Activated CD4-positive, alpha-beta T cell treated with anti-CD3 and anti-CD28 coated beads for 36 hours (primary cell): Measurements from ENCODE around the gene SNCG. TPM values are rescaled to one million over a fixed set of nuclear protein-coding genes. Genes with fewer than 3 reads are reported as not detected.
A peak's percentile ranks its signal among the peaks of the same experiment; 100 is the strongest.
"Not testable (repeated sequence)": the region's sequence is repeated elsewhere in the genome, so short reads cannot be mapped to it uniquely, and the experiment has no call there.

Experiments used
- ATAC-seq: fragments of 200-7000 bp; cut with Tn5 transposase; one replicate; pipeline ENCODE4 v1.10.0; 2021; ENCODE audit warnings: mild to moderate bottlenecking, moderate library complexity
- CTCF ChIA-PET: fragments of 350-600 bp; sonication (Branson Sonifier 250); formaldehyde crosslinking; loops from one replicate; lab custom pipeline; 2021; ENCODE audit warnings: antibody characterized with exemption; lab: Charles Lee
- POLR2A ChIA-PET: fragments of 350-600 bp; sonication (Branson Sonifier 250); formaldehyde crosslinking; loops from one replicate; lab custom pipeline; 2021; ENCODE audit warnings: antibody characterized with exemption, inconsistent platforms; lab: Charles Lee
- DNase-seq: peaks from one replicate; pipeline ENCODE4 v3.0.0-alpha.2; 2020
- H3K27ac Mint-ChIP-seq: one replicate; pipeline ENCODE4 v1.8.0; 2021; ENCODE audit warnings: mixed read lengths
- H3K27me3 Mint-ChIP-seq: one replicate; pipeline ENCODE4 v1.8.0; 2021; ENCODE audit warnings: mixed read lengths
- H3K36me3 Mint-ChIP-seq: one replicate; pipeline ENCODE4 v1.8.0; 2021; ENCODE audit warnings: low read depth, mixed read lengths
- H3K4me1 Mint-ChIP-seq: one replicate; pipeline ENCODE4 v1.8.0; 2021; ENCODE audit warnings: mixed read lengths
- H3K4me3 Mint-ChIP-seq: one replicate; pipeline ENCODE4 v1.8.0; 2021; ENCODE audit warnings: mild to moderate bottlenecking, moderate library complexity, mixed read lengths
- H3K9me3 Mint-ChIP-seq: one replicate; pipeline ENCODE4 v1.8.0; 2021; ENCODE audit warnings: low read depth, mixed read lengths
- intact Hi-C, 2 experiments: fragments of 100-400 bp; cut with DNase I in 1 of 2; cut with micrococcal nuclease in 1 of 2; formaldehyde crosslinking; loops; one replicate each; pipeline versions ENCODE4 v1.14.2 to v1.15.1; 2022 to 2024; cut with DNase I, micrococcal nuclease
- total RNA-seq, 2 experiments: library from RNA; stranded (reverse); gene quantifications; one replicate each; pipeline ENCODE4 v1.2.3, GENCODE V29; 2021

SNCG gene
- not detected for total RNA-seq

- CTCF ChIA-PET, result interaction anchor here (1.1 to 3.6 kb wide), 2 partner anchors 11 to 19 kb away, joined by 3 to 19 read pairs; no protein-coding TSS in a partner anchor
- H3K27me3 Mint-ChIP-seq, result no peaks in the 10 kb centered on the region
Measured at GRCh38 chr10:86958116-86958900, at the start of gene SNCG. TSS of gene SNCG (plus strand) at chr10:86958599. CDS start at chr10:86958698, 99 bp downstream.

GRCh38 chr10:86914734-86915133 lies 43.7 kb upstream of the SNCG start:
- Mint-ChIP-seq H3K36me3 (peaks cover 10% of the 10 kb centered on the region), H3K4me1 (no peaks in the 10 kb centered on the region), H3K27ac (no peak overlapping the region), H3K9me3 (no peaks in the 10 kb centered on the region), H3K4me3 (no peak overlapping the region), H3K27me3 (no peaks in the 10 kb centered on the region)
- POLR2A ChIA-PET, result no interaction called here
- CTCF ChIA-PET, result interaction anchor here (0.5 kb wide), 1 partner anchor 139 kb away, joined by 4 read pairs; no protein-coding TSS in a partner anchor
- intact Hi-C loops, result no loop called here
- DNase-seq (no peak), ATAC-seq (no peak)

More at GRCh38 chr10:86958116-86958900, at the start of gene SNCG:
- ATAC-seq, result no peak
- H3K9me3 Mint-ChIP-seq, result no peaks in the 10 kb centered on the region
- POLR2A ChIA-PET, result no interaction called here
- DNase-seq, result peak; percentile 5
- intact Hi-C loops, result no loop called here
- no peaks in the 10 kb centered on the region for H3K36me3 Mint-ChIP-seq
- H3K27ac Mint-ChIP-seq, result no peak within 1 kb of the TSS
- H3K4me1 Mint-ChIP-seq, result no peaks in the 10 kb centered on the region
- H3K4me3 Mint-ChIP-seq, result no peak within 1 kb of the TSS

- Mint-ChIP-seq H3K4me3 (no peak overlapping the region), H3K9me3 (no peaks in the 10 kb centered on the region), H3K27me3 (no peaks in the 10 kb centered on the region), H3K4me1 (no peaks in the 10 kb centered on the region), H3K27ac (no peak overlapping the region), H3K36me3 (peaks cover 11% of the 10 kb centered on the region)
- ATAC-seq, result no peak
- ChIA-PET POLR2A (no interaction called here), CTCF (interaction anchor here (1.1 to 2.7 kb wide), 3 partner anchors 8 to 19 kb away, joined by 4 to 11 read pairs (median 4); no protein-coding TSS in a partner anchor)
- DNase-seq, result no peak
- intact Hi-C loops, result no loop called here
Measured at GRCh38 chr10:86918022-86918471, 40.4 kb upstream of the SNCG start.

- Mint-ChIP-seq H3K36me3 (peaks cover 5% of the 10 kb centered on the region), H3K27ac (no peak overlapping the region), H3K4me1 (no peaks in the 10 kb centered on the region), H3K9me3 (no peaks in the 10 kb centered on the region), H3K27me3 (no peaks in the 10 kb centered on the region), H3K4me3 (no peak overlapping the region)
- intact Hi-C loops, result no loop called here
- CTCF ChIA-PET, result no interaction called here
- no peak for DNase-seq
- no peak for ATAC-seq
- POLR2A ChIA-PET, result no interaction called here
Measured at GRCh38 chr10:86922553-86922961, 35.8 kb upstream of the SNCG start.

GRCh38 chr10:86929468-86930380 lies 28.7 kb upstream of the SNCG start:
- Mint-ChIP-seq H3K36me3 (peaks cover 2% of the 10 kb centered on the region), H3K27ac (no peak overlapping the region), H3K4me1 (no peaks in the 10 kb centered on the region), H3K27me3 (no peaks in the 10 kb centered on the region), H3K9me3 (no peaks in the 10 kb centered on the region), H3K4me3 (no peak overlapping the region)
- ChIA-PET POLR2A (no interaction called here), CTCF (interaction anchor here (0.6 kb wide), 1 partner anchor 236 kb away, joined by 4 read pairs; no protein-coding TSS in a partner anchor)
- no peak for DNase-seq
- intact Hi-C loops, result no loop called here
- no peak for ATAC-seq

- Mint-ChIP-seq H3K27me3 (no peaks in the 10 kb centered on the region), H3K9me3 (no peaks in the 10 kb centered on the region), H3K4me1 (no peaks in the 10 kb centered on the region), H3K27ac (no peak overlapping the region), H3K4me3 (no peak overlapping the region), H3K36me3 (peaks cover 2% of the 10 kb centered on the region)
- ChIA-PET POLR2A (no interaction called here), CTCF (interaction anchor here (0.7 to 1.0 kb wide), 2 partner anchors 32 to 44 kb away, joined by 3 read pairs; no protein-coding TSS in a partner anchor)
- DNase-seq (no peak), ATAC-seq (no peak)
- intact Hi-C loops, result no loop called here
Measured at GRCh38 chr10:86931872-86932271, 26.5 kb upstream of the SNCG start.

- H3K36me3 Mint-ChIP-seq, result peaks cover 2% of the 10 kb centered on the region
- no peaks in the 10 kb centered on the region for H3K9me3 Mint-ChIP-seq
- no peaks in the 10 kb centered on the region for H3K27me3 Mint-ChIP-seq
- intact Hi-C loops, result no loop called here
- ATAC-seq (no peak), DNase-seq (no peak)
- H3K4me3 Mint-ChIP-seq, result no peak overlapping the region
- H3K27ac Mint-ChIP-seq, result no peak overlapping the region
- H3K4me1 Mint-ChIP-seq, result no peaks in the 10 kb centered on the region
- CTCF ChIA-PET, result interaction anchor here (1.0 kb wide), 1 partner anchor 31 kb away, joined by 3 read pairs; no protein-coding TSS in a partner anchor
- POLR2A ChIA-PET, result no interaction called here
Measured at GRCh38 chr10:86932674-86933073, 25.7 kb upstream of the SNCG start.

GRCh38 chr10:86934162-86934711 lies 24.2 kb upstream of the SNCG start:
- H3K4me3 Mint-ChIP-seq, DNase-seq, H3K27ac Mint-ChIP-seq, H3K4me1 Mint-ChIP-seq, H3K9me3 Mint-ChIP-seq, intact Hi-C loops, POLR2A ChIA-PET, ATAC-seq, CTCF ChIA-PET, H3K27me3 Mint-ChIP-seq, H3K36me3 Mint-ChIP-seq: not testable (repeated sequence)

- no peak for ATAC-seq
- Mint-ChIP-seq H3K9me3 (no peaks in the 10 kb centered on the region), H3K27ac (no peak overlapping the region), H3K4me1 (no peaks in the 10 kb centered on the region), H3K4me3 (no peak overlapping the region), H3K36me3 (no peaks in the 10 kb centered on the region), H3K27me3 (no peaks in the 10 kb centered on the region)
- intact Hi-C loops, result no loop called here
- ChIA-PET POLR2A (interaction anchor here (0.6 kb wide), 1 partner anchor 27 kb away, joined by 3 read pairs; no protein-coding TSS in a partner anchor), CTCF (interaction anchor here (0.6 to 3.0 kb wide), 11 partner anchors 10 to 1691 kb away, joined by 3 to 18 read pairs (median 3); no protein-coding TSS in a partner anchor)
- DNase-seq, result no peak
Measured at GRCh38 chr10:86936661-86937501, 21.5 kb upstream of the SNCG start.

- H3K36me3 Mint-ChIP-seq, result no peaks in the 10 kb centered on the region
- DNase-seq, result no peak
- ATAC-seq, result no peak
- H3K4me1 Mint-ChIP-seq, result no peaks in the 10 kb centered on the region
- no peak overlapping the region for H3K4me3 Mint-ChIP-seq
- no peak overlapping the region for H3K27ac Mint-ChIP-seq
- H3K27me3 Mint-ChIP-seq, result no peaks in the 10 kb centered on the region
- ChIA-PET POLR2A (no interaction called here), CTCF (interaction anchor here (0.6 to 4.5 kb wide), 10 partner anchors 9 to 204 kb away, joined by 3 to 19 read pairs (median 4); partner anchors contain the start of genes MMRN2 and SNCG)
- H3K9me3 Mint-ChIP-seq, result no peaks in the 10 kb centered on the region
- intact Hi-C loops, result no loop called here
Measured at GRCh38 chr10:86937502-86938154, 20.8 kb upstream of the SNCG start.
